HG02973 (cell line): ENCODE data around the gene QSOX2.
"Not testable (repeated sequence)": the region's sequence is repeated elsewhere in the genome, so short reads cannot be mapped to it uniquely, and the experiment has no call there.

Experiments used
- ATAC-seq: cut with Tn5 transposase; IDR thresholded peaks from one replicate; pipeline ENCODE4 v1.9.1; 2021; ENCODE audit warnings: moderate library complexity; ENCODE audit not compliant: unreplicated experiment

QSOX2 gene

DNA sequence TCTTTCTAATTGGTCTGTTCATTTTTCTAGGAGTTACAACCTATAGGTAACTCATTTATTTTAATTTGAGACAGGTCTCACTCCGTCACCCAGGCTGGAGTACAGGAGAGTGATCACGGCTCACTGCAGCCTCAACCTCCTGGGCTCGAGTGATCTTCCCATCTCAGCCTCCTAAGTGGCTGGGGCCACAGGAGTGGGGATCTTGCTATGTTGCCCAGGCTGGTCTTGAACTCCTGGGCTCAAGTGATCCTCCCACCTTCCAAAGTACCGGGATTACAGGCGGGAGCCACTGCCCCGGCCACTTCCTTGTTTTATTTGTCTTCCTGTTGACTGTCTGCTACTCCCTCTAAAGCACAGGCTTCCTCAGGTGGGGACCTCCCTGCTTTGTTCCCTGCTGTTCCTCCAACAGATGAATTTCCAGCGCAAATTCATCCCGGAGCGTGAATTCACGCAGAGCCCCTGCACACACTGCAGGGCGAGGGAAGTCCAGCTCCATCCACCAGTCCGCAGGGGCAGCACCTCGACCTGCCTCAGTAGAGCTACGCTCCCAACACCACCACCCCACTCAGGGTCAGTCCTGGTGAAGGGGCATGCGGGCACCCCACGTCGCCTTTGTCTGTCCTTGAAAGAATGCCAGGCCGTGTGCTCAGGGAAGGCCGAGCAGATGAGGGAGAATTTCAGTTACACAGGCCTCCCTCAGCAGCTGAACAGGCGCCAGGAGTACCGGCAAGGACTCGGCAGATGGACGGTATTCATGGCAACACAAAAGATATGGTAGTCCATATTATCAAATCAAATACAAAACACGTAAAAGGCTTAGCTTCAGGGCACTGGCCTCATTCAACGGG lies 6.3 kb downstream of the QSOX2 start:
- no peak for ATAC-seq

DNA sequence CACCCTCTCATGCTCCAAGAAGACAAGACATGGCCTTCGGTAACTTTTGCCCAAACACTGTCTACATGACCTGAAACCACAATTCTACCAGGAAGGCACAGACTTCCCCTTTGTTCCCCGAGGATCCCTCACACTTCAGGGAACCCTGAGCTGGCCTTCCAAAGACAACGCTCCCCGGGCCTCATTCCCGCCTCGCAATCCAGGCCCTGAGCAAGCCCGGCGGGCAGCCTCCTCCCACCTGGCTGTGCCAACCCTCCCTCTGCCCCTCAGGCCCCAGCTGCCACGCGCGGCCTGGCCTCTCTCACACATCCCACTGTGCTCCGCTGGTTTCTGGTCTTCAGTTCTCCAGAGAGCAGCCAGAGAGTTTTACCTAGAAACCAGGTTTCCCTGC lies 7.3 kb downstream of the QSOX2 start:
- no peak for ATAC-seq

DNA sequence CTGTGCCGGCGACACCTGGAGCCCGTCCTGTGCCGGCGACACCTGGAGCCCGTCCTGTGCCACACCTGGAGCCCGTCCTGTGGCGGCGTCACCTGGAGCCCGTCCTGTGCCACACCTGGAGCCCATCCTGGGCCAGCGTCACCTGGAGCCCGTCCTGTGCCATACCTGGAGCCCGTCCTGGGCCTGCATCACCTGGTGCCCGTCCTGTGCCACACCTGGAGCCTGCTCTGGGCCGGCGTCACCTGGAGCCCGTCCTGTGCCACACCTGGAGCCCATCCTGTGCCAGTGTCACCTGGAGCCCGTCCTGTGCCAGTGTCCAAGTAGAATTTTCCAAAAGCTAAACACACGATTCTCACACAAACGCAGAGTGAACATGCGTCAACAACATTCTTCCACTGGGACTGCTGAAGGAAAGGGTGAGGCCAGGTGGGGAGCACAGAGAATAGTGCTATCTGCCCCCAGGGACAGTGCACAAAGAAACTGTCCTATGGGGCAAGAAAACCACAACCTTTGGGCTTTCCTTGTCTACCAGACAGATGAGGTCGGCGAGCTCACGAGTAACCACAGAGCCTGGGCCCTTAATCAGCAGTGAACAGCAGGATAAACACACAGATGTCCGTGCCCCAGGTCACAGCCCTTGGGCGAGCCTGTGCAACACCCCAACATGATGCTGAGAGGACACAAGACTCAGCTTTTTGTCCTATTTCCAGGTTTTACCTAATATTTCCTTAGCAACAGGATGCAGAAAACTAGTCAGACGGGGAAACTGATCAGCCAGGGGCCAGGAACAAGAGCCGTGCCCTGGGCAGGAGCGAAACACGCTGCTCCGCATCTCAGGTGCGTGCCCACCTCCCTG lies 7.9 kb downstream of the QSOX2 start:
- no peak for ATAC-seq

DNA sequence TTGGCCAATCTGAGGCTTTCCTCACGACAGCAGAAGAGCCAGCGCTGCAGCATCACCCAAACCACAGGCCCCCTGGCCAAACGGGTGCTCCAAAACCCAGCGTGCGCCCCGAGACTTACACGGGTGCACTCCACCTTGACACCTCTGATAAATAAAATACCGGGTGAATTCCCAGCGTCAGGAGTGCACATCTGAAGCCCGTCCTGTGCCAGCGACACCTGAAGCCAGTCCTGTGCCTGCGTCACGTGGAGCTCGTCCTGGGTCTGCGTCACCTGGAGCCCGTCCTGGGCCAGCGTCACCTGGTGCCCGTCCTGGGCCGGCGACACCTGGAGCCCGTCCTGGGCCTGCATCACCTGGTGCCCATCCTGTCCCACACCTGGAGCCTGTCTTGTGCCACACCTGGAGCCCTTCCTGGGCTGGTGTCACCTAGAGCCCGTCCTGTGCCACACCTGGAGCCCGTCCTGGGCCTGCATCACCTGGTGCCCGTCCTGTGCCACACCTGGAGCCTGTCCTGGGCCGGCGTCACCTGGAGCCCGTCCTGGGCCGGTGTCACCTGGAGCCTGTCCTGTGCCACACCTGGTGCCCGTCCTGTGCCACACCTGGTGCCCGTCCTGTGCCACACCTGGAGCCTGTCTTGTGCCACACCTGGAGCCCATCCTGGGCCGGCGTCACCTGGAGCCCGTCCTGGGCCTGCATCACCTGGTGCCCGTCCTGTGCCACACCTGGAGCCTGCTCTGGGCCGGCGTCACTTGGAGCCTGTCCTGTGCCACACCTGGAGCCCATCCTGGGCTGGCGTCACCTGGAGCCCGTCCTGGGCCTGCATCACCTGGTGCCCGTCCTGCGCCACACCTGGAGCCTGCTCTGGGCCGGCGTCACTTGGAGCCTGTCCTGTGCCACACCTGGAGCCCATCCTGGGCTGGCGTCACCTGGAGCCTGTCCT lies 8.9 kb downstream of the QSOX2 start:
- not testable (repeated sequence) for ATAC-seq

DNA sequence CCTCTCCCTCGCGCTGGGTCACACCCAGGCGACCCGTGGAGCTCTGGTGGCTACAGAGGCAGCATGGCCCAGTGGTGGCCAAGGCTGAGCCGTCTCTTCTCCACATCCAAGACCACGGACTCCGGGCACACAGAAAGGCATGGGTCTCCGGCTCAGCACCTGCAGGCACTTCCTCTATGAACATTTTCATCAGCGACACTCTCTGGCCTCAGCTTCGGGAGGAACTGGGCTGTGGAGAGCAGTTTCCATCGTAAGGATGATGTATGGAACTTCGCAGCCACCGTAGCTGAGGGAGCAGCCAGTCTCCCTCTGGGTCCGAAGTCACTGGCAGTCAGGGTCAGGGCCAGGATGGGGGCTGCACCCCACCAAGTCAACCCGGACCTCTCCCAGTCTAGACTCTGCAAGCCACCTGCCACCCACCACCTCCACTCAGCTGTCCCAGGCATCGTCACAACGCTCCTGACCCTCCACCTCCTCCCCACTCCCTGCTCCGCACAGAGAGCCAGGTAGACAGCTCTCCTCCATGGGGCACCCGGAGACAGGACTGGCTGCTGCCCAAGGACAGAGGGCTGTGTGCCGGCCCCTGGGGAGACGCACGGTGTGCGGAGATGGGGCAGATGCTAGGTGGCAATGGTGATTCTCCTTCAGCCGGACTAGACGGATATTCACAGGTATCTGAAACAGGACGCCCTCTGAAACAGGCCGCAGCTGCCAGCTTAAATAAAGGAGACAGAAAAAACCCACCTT lies 9.7 kb downstream of the QSOX2 start:
- ATAC-seq = no peak

DNA sequence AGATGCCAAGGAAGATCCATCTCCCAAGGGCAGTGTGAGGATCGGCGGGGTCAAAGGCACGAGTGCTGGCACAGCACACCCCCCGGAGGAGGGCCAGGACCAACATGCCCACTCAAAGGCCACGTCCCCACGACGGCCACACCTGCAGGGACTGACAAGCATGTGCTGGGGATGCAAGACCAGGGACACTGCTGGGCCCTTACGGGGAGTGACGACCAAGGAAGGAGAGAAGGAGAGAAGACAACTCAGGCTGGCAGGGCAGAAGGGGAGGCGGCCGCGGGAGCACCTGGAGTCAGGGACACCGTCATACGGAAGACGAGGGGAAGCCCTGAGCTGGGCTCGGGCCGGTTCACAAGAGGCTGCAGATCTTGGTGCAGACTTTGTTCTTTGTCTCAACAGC lies 10.4 kb downstream of the QSOX2 start:
- ATAC-seq = no peak

DNA sequence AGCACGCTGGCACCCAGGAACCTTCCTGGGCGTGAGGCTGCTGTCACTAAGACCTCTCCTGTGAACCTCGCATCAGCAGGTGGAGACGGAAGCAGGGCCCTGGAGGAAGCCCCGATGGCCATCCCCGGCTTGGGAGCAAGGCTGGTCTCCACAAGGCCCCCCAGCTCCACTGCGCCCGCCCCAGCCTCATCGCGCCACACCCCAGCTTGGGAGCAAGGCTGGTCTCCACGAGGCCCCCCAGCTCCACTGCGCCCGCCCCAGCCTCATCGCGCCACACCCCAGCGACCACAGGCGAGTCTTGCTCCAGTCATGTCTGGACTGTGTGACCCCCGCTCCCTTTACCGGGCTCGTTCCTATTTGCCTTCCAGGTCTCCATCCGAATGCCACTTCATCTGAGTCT lies 11.0 kb downstream of the QSOX2 start:
- no peak for ATAC-seq

DNA sequence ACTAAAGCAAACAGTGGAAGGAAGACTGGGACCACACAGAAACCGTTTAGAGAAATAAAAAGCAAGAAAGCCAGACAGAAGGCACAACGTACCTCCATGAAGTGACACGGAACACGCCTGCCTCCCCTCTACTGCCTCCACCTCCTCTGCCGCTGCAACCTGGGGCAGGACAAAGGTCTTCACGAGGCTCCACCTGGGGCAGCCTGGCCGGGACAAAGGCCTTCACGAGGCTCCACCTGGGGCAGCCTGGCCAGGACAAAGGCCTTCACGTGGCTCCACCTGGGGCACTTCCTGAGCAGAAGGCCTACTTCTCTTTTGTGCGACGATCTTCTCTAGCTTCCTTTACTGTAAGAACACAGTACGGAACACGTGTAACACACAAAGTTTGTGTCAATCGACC lies 11.7 kb downstream of the QSOX2 start:
- ATAC-seq = no peak

DNA sequence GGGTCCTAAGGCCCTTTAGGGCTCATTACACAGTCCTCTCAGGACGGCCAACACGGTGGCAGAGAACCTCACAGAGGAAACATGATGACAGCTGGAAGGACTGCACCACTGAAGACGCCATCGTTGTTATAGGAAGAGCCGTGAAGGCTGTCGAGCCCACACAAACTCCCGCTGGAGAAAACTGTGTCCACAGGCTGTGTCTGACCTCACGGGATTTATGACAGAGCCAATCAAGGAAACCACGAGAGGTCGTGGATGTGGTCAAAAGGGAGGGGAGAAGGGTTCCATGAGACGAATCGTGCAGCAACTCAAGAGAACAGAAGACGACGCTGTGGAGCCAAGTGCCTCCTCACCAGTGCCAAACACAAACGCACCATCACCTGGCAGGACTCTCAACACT lies 12.2 kb downstream of the QSOX2 start:
- ATAC-seq = no peak

DNA sequence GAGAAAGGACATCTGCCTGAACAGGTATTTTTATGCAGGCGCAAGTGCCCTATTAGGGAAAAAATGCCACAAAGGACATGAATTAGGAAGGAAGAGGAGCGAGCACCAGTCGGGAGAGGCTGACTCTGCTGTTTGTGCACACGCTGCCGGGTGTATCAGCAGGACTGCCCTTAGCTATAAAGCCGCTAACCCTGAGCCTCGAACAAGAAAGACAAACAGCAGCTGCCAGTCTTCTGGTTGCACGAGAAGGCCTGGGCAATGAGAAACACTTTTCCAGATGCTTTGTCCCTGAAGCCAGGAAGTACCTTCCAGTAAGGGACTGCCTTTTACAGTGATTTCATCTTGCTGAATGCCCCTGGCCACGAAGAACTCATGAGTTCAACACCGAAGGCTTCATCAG lies 12.6 kb downstream of the QSOX2 start:
- ATAC-seq = no peak

DNA sequence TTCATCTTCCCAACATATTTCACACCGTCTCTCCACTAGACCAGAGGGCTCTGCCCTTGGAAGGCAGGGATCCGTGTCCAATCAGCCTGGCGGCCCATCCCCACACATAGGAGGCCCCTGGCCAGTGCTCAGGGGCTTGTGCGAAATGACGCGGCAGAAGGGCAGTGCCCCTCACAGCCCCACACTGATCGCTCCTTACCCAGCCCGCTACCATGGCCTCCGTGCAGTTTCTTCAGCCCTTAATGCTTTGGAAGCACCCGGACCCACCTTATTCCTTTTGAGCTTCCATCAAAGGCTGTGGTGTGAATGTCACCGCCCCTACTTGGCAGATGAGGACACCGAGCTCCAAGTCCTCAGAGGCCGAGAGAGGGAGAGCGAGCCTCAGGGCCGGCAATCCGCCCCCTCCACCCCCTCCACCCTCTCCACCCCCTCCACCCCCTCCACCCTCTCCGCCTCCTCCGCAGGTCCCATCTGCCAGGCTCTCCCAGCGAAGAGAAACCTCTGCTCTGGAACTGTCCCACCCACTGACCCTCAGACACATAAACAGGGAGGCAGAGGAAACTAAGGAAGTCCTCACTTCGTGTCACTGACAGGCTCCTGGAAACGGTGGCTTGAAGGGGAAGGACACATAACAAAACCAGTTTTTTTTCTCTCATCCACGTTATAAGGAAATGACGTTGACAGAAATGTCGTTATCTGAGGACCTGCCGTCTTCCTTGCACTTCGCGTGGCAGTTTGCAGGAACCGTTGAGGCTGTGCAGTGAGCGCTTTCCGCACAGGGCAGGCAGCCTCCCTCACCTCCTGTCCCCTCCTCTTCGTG lies 13.9 kb downstream of the QSOX2 start:
- no peak for ATAC-seq

DNA sequence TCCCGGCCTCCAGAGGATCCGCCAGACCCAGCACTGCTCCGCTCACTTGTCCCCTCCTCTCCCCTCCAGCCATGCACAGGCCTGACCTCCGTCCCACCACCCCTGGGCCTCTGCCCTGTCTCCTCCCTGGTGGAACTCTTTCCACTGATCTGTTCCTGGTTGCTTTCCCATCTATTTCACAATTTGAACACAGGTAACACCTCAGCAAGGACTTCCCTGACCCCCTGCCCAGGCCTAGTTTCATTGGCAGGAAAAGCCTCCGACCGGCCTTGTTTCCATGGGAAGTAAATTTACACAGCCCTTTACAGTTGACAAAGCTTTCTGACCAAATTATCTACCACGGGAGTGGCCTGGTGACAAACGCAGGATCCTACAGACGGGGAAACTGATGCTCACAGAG lies 14.8 kb downstream of the QSOX2 start:
- ATAC-seq = no peak

DNA sequence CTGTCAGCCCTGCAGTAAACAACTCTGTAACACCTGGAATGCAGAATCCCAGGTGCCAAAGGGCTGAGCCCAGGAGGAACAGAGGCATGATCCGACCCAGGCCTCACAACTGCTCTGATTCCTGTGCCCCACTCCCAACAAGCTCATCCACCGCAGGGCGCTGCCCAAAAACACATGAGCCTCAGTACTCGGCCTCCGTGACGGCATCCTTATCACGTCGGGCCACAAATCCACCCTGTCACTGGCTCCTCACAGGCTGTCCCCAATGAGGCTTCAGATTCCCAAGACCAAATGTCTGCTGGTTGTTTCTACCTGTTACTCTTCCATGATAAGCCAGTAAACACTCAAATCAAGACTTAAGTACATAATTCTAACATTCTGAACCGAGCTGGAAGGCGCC lies 15.2 kb downstream of the QSOX2 start:
- ATAC-seq = no peak

DNA sequence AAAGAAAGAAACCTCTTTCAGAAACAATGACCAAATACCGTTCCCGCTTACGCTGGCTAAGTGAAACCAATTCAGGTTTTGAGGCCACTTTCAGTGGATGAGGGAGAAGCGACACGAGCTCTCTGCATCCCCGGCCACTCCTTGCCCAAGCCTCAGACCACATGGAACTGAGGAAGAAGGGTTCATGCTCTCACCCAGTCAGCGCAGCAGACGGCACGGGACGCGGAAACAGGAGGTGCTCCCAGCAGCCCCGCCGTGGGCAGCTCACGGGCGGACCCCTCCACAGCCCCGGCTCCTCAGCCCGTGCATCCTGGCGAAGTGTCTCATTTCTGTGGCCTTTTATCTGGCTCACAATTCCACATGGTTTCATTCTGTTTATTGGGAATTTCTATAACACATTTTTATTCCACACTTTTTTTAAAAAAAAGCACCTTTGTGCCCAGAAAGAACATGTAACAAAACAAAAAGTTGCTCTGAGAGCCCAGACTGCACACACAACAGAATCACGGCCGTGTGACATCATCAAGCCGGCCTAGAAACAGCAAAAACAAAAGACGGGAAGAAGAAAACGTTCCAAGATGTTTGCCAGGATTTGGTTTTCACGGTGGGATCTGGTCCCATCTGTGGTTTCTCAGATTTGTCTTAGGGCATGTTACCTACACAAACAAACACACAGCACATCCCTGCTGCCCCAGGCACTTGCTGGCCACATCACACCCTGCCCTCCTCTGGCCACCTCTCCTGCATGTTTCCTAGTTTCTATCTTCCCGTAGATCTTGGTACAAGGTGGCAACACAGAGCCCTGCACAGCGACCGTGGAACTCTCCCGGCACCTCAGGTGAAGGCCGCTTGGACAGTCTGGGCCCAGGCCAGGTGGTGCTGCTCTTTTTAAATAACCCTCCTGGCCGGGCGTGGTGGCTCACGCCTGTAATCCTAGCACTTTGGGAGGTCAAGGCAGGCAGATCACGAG lies 16.2 kb downstream of the QSOX2 start:
- no peak for ATAC-seq

DNA sequence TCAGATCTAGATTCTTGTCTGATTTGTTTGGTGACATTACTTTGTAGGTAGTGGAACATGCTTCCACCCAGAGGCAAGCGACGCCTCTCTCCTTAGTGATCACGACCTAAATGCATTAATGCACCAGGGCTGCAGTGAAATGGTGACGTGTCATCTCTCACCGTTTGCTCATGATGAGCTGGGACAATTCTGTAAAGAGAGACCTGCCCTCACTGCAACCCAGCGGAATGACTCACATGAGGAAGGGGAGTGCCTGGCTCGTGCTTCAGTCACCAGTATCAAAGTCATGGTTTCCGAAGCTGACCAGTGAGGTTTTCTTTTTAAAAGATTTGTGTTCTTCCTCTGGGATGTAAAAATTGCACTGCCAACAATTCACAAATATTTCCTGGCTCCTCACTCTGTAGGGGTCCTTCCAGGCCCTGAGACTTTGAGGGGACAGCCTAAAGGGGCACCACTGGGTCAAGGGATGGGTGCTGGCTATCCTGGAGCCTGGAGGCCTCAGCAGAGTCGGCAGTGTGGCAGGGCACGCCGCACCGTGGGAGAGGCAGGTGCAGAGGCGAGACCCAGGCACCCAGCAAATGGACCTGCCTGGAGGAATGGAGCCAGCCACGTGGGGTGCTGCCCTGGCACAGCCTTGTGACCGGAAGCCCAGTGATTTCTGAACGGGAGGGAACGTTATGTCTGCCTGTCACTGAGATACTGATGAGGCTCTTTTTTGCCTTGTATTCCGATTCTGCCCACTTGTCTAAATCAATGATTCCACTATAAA lies 17.3 kb downstream of the QSOX2 start:
- no peak for ATAC-seq

DNA sequence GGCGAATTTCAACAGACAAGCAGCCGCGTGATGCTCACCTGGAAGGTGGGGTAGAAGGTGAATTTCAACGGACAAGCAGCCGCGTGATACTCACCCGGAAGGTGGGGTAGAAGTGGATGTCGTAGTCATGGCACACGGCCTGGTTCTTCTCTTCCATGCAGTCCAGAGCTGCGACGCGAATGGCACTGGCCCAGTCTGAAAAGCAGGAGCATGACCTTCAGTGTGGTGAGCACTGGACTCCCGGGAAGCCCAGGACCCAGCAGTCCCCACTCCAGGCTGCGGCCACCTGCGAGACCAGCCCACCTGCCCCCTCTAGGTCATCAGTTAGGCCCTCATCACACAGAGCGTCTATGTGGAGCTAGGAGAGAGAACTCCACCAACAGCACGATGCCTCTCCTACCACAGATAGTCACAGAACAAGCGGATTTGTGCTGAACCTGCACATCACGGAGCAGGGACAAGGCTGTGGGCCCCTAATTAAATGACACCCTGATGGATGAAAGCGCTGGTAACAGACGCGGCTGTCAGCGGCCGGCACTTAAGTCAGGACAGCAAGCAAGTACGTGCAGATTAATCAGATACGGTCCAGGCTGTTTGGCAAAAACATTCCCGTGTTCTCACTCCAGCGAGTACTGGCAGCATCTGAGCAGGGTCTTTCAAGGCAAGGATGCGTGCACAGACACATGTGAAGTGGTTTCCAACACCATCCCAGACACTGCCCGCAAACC lies 18.8 kb downstream of the QSOX2 start:
- ATAC-seq = no peak
